IMR-90 (cell line): ENCODE measurements around the gene TCF7L2. TPM values are rescaled to one million over a fixed set of nuclear protein-coding genes. Genes with fewer than 3 reads are reported as not detected.

Source experiments
- ATAC-seq: fragments of 200-7000 bp; cut with Tn5 transposase; 2 replicates; pipeline ENCODE4 v1.9.1; 2020; ENCODE audit warnings: low read depth, mild to moderate bottlenecking, moderate library complexity
- BruUV-seq: library from RNA; stranded (reverse); fragments of 400-500 nt; replicated peaks from 2 replicates; lab custom pipeline; 2021; lab: Mats Ljungman, UMichigan
- CTCF ChIA-PET: fragments of 300-600 bp; formaldehyde crosslinking; extraction: SDS; loops from one replicate; lab custom pipeline; 2021; ENCODE audit warnings: antibody characterized with exemption; lab: Yijun Ruan, JAX
- POLR2A ChIA-PET: fragments of 300-600 bp; sonication (Branson Sonifier 250); formaldehyde crosslinking; loops from one replicate; lab custom pipeline; 2022; ENCODE audit warnings: antibody characterized with exemption; ENCODE audit not compliant: unreplicated experiment; lab: Charles Lee
- DNase-seq: peaks from one replicate; pipeline ENCODE4 v3.0.0; 2013
- H2AFZ ChIP-seq: replicated peaks from 2 replicates; pipeline ENCODE3; 2013; ENCODE audit warnings: low read length, mild to moderate bottlenecking; ENCODE audit not compliant: poor library complexity
- H2AK5ac ChIP-seq: 2 replicates; pipeline ENCODE4 v1.6.1; 2013; ENCODE audit warnings: low read depth, low read length, inconsistent platforms
- H2AK9ac ChIP-seq: replicated peaks from 2 replicates; pipeline ENCODE3; 2013; ENCODE audit warnings: mild to moderate bottlenecking, low read depth, low read length, moderate library complexity; ENCODE audit not compliant: poor library complexity
- H2BK120ac ChIP-seq: 2 replicates; pipeline ENCODE4 v1.6.1; 2013; ENCODE audit warnings: low read depth, low read length, inconsistent platforms
- H2BK15ac ChIP-seq: 3 replicates; pipeline ENCODE4 v1.6.1; 2013; ENCODE audit warnings: low read depth, low read length, inconsistent platforms
- H2BK20ac ChIP-seq: 2 replicates; pipeline ENCODE4 v1.6.1; 2013; ENCODE audit warnings: low read depth, mild to moderate bottlenecking, inconsistent platforms, low read length, moderate library complexity
- H2BK5ac ChIP-seq: 2 replicates; pipeline ENCODE4 v1.6.1; 2013; ENCODE audit warnings: mild to moderate bottlenecking, low read depth, low read length, inconsistent platforms; ENCODE audit not compliant: poor library complexity, severe bottlenecking
- H3K14ac ChIP-seq: replicated peaks from 2 replicates; pipeline ENCODE4 v1.6.1; 2013; ENCODE audit warnings: low read depth, low read length, inconsistent platforms
- H3K18ac ChIP-seq: 2 replicates; pipeline ENCODE4 v1.6.1; 2013; ENCODE audit warnings: low read depth, low read length, control low read depth
- H3K23ac ChIP-seq: 2 replicates; pipeline ENCODE4 v1.6.1; 2013; ENCODE audit warnings: low read depth, low read length, inconsistent platforms
- H3K27ac ChIP-seq: 2 replicates; pipeline ENCODE4 v1.5.1; 2013; ENCODE audit warnings: mild to moderate bottlenecking, control low read depth, low read length; ENCODE audit not compliant: insufficient read depth
- H3K27me3 ChIP-seq: 2 replicates; pipeline ENCODE4 v1.6.1; 2013; ENCODE audit warnings: low read length; ENCODE audit not compliant: control insufficient read depth, insufficient read depth
- H3K36me3 ChIP-seq: 2 replicates; pipeline ENCODE4 v1.6.1; 2013; ENCODE audit warnings: low read length, mixed read lengths; ENCODE audit not compliant: control insufficient read depth, insufficient read depth
- H3K4ac ChIP-seq: 2 replicates; pipeline ENCODE4 v1.6.1; 2013; ENCODE audit warnings: low read depth, low read length, inconsistent platforms
- H3K4me1 ChIP-seq: 2 replicates; pipeline ENCODE4 v1.6.1; 2013; ENCODE audit warnings: low read length, mixed read lengths; ENCODE audit not compliant: control insufficient read depth, insufficient read depth
- H3K4me2 ChIP-seq: 2 replicates; pipeline ENCODE4 v1.6.1; 2013; ENCODE audit warnings: low read depth, mild to moderate bottlenecking, control low read depth, low read length, moderate library complexity
- H3K4me3 ChIP-seq: 2 replicates; pipeline ENCODE4 v1.5.1; 2013; ENCODE audit warnings: low read depth, mild to moderate bottlenecking, control low read depth, low read length, moderate library complexity; ENCODE audit not compliant: insufficient read depth
- H3K56ac ChIP-seq: 2 replicates; pipeline ENCODE4 v1.6.1; 2013; ENCODE audit warnings: low read length, inconsistent platforms; ENCODE audit not compliant: insufficient read depth; ENCODE audit errors: extremely low read depth
- H3K79me1 ChIP-seq, 2 experiments: 2 replicates each; pipeline ENCODE4 v1.6.1; 2013; ENCODE audit warnings: low read length in 2 of 2, inconsistent platforms in 1 of 2, low read depth in 1 of 2
- H3K9ac ChIP-seq: 2 replicates; pipeline ENCODE4 v1.6.1; 2013; ENCODE audit warnings: low read depth, low read length, control low read depth
- H3K9me1 ChIP-seq: 2 replicates; pipeline ENCODE4 v1.6.1; 2013; ENCODE audit warnings: low read length, inconsistent platforms; ENCODE audit not compliant: insufficient read depth
- H3K9me3 ChIP-seq: 2 replicates; pipeline ENCODE4 v1.6.1; 2013; ENCODE audit warnings: low read length; ENCODE audit not compliant: control insufficient read depth, insufficient read depth
- H4K20me1 ChIP-seq: 2 replicates; pipeline ENCODE4 v1.6.1; 2013; ENCODE audit warnings: low read length, inconsistent platforms; ENCODE audit not compliant: insufficient read depth
- H4K5ac ChIP-seq: 2 replicates; pipeline ENCODE4 v1.6.1; 2013; ENCODE audit warnings: mild to moderate bottlenecking, low read depth, low read length, control low read depth
- H4K8ac ChIP-seq, 2 experiments: 2 replicates each; pipeline ENCODE4 v1.6.1; 2013; ENCODE audit warnings: low read depth in 2 of 2, low read length in 2 of 2, control low read depth in 1 of 2, inconsistent platforms in 1 of 2
- H4K91ac ChIP-seq: 2 replicates; pipeline ENCODE4 v1.6.1; 2013; ENCODE audit warnings: low read depth, low read length, inconsistent platforms; ENCODE audit not compliant: insufficient read depth
- BHLHE40 ChIP-seq: fragments of 150-350 bp; IDR thresholded peaks from 2 replicates; pipeline ENCODE4 v1.6.1; 2016; ENCODE audit warnings: mild to moderate bottlenecking, low read depth, low read length
- CEBPB ChIP-seq: IDR thresholded peaks from 2 replicates; pipeline ENCODE4 v1.6.1; 2012; ENCODE audit warnings: low read depth, low read length, improper control_type of control experiment
- CHD1 ChIP-seq: IDR thresholded peaks from 2 replicates; pipeline ENCODE4 v1.6.1; 2012; ENCODE audit warnings: low read depth, low read length, improper control_type of control experiment
- FOS ChIP-seq: fragments of 150-350 bp; IDR thresholded peaks from 2 replicates; pipeline ENCODE4 v1.6.1; 2016; ENCODE audit warnings: low read depth, low read length
- MAFK ChIP-seq: IDR thresholded peaks from 2 replicates; pipeline ENCODE4 v1.6.1; 2012; ENCODE audit warnings: low read depth, low read length, improper control_type of control experiment
- MAZ ChIP-seq: IDR thresholded peaks from 2 replicates; pipeline ENCODE4 v1.6.1; 2012; ENCODE audit warnings: low read depth, mild to moderate bottlenecking, low read length, improper control_type of control experiment, moderate library complexity, borderline replicate concordance
- MXI1 ChIP-seq: IDR thresholded peaks from 2 replicates; pipeline ENCODE4 v1.6.1; 2012; ENCODE audit warnings: low read depth, mild to moderate bottlenecking, low read length, moderate library complexity, borderline replicate concordance
- NFE2L2 ChIP-seq: fragments of 150-350 bp; IDR thresholded peaks from 2 replicates; pipeline ENCODE4 v1.6.1; 2016; ENCODE audit warnings: low read depth, mild to moderate bottlenecking, low read length
- POLR2A ChIP-seq: IDR thresholded peaks from 2 replicates; pipeline ENCODE4 v1.6.1; 2012; ENCODE audit warnings: mild to moderate bottlenecking, low read depth, low read length
- RAD21 ChIP-seq: IDR thresholded peaks from 2 replicates; pipeline ENCODE4 v1.6.1; 2012; ENCODE audit warnings: low read length, improper control_type of control experiment
- RCOR1 ChIP-seq: IDR thresholded peaks from 2 replicates; pipeline ENCODE4 v1.6.1; 2012; ENCODE audit warnings: mild to moderate bottlenecking, low read length, improper control_type of control experiment; ENCODE audit not compliant: insufficient replicate concordance
- RFX5 ChIP-seq: IDR thresholded peaks from 2 replicates; pipeline ENCODE4 v1.8.0; 2012; ENCODE audit warnings: low read depth, mild to moderate bottlenecking, low read length, moderate library complexity
- SMC3 ChIP-seq: fragments of 150-350 bp; IDR thresholded peaks from 2 replicates; pipeline ENCODE4 v1.6.1; 2016; ENCODE audit warnings: low read depth, mild to moderate bottlenecking, antibody characterized with exemption, low read length, moderate library complexity
- USF2 ChIP-seq: fragments of 150-350 bp; IDR thresholded peaks from 2 replicates; pipeline ENCODE4 v1.6.1; 2017; ENCODE audit warnings: mild to moderate bottlenecking, antibody characterized with exemption, low read length, low read depth
- WGBS, 2 experiments: methylation state at CpG; one replicate each; pipeline versions ENCODE4 v1.1.5 to v1.1.7; 2013; ENCODE audit warnings: missing lambda C conversion rate in 2 of 2; ENCODE audit not compliant: insufficient read length in 1 of 2; ENCODE audit errors: extremely low coverage in 2 of 2; 5-methylcytosine and 5-hydroxymethylcytosine counted together
- dilution Hi-C: fragments of 300-500 bp; cut with HindIII; formaldehyde crosslinking; loops from one replicate; pipeline ENCODE4 v1.14.3; 2018; ENCODE audit warnings: low sequenced_read_pairs; ENCODE audit not compliant: unreplicated experiment
- in situ Hi-C: fragments of 300-500 bp; cut with MboI; formaldehyde crosslinking; loops from 3 replicates; pipeline ENCODE4 v1.14.3; 2019; ENCODE audit warnings: low sequenced_read_pairs, inconsistent platforms, mixed read lengths
- intact Hi-C: fragments of 100-400 bp; cut with micrococcal nuclease; formaldehyde crosslinking; loops from 2 replicates; pipeline ENCODE4 v1.10.0; 2022
- polyA plus RNA-seq, 3 experiments: library from polyadenylated mRNA; depleted of rRNA; stranded (reverse); fragments of >200 nt; gene quantifications; 2 replicates each; pipeline ENCODE4 v1.2.3, GENCODE V29; 2012; ENCODE audit warnings: low replicate concordance in 1 of 3
- total RNA-seq: library from RNA; depleted of rRNA; stranded (reverse); fragments of >200 nt; gene quantifications from 2 replicates; pipeline ENCODE4 v1.2.3, GENCODE V29; 2012
- TF ChIP-seq, protein P1 (sequence below): conservative IDR thresholded peaks from 2 replicates; pipeline ENCODE4 v1.5.1; 2012; ENCODE audit warnings: mild to moderate bottlenecking, low read depth, low read length, improper control_type of control experiment
- TF ChIP-seq, protein P2 (sequence below): fragments of 150-350 bp; IDR thresholded peaks from 2 replicates; pipeline ENCODE4 v1.6.1; 2016; ENCODE audit warnings: low read depth, mild to moderate bottlenecking, low read length, moderate library complexity, borderline replicate concordance

Gene TCF7L2
- total and polyA plus RNA-seq, 2 of the 4 experiments (the other 2 are of a cell fraction) = 1.3 to 12.2 TPM

DNA sequence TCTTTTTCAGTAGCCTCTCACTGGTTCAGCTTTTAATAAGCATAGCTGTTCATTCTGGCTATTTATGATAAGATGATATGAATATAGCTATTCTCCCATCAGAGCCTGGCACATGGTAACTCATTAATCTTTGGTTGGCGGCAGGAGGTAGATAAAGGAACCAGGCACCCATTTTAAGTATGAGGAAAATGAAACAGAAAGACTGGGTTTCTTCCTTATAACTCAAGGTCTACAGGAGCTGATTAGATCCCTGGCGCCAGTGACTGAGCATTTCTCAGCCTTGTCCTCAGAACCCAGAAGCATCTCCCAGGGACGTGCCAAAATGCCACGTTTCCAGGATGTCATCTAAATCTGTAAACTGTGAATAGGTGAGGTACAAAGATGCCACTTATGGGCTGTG, 141.9 kb downstream of the TCF7L2 start:
- no TSS peak for BruUV-seq
- no peak overlapping the region for H2AK9ac ChIP-seq
- no peak overlapping the region for H3K56ac ChIP-seq
- intact Hi-C loops (no loop called here), dilution Hi-C loops (no loop called here), in situ Hi-C loops (no loop called here)
- no peak overlapping the region for H4K5ac ChIP-seq
- H4K20me1 ChIP-seq = no peaks in the 10 kb centered on the region; the same call in 1 of the 2 replicates
- no peak overlapping the region for H3K18ac ChIP-seq
- CTCF ChIA-PET = interaction anchor here (0.7 kb wide), 1 partner anchor 384 kb away, joined by 3 read pairs; no protein-coding TSS in a partner anchor
- H3K4me1 ChIP-seq = peaks cover 16% of the 10 kb centered on the region
- H3K9ac ChIP-seq = no peak overlapping the region
- WGBS, 2 experiments = no CpG with 5 or more reads among the region's 4 CpGs
- no peak overlapping the region for H3K4me2 ChIP-seq
- peak overlapping the region; percentile 20; the same call in 1 of the 2 replicates for H2AK5ac ChIP-seq
- no peak overlapping the region for H3K4ac ChIP-seq
- peak overlapping the region in 1 of 2 experiments; percentile 16; a peak in 1 of 4 replicates for H4K8ac ChIP-seq
- H2BK5ac ChIP-seq = no peak overlapping the region
- ATAC-seq (no peak), DNase-seq (no peak)
- no peaks in the 10 kb centered on the region for H3K9me3 ChIP-seq
- H3K27me3 ChIP-seq = no peaks in the 10 kb centered on the region
- H4K91ac ChIP-seq = no peak overlapping the region
- TF ChIP-seq MAFK (no peak), CEBPB (no peak), MAZ (no peak), FOS (no peak), USF2 (no peak), POLR2A (no peak), RCOR1 (no peak), MXI1 (no peak), SMC3 (no peak), NFE2L2 (no peak), BHLHE40 (no peak), RFX5 (no peak), RAD21 (no peak), CHD1 (no peak)
- TF ChIP-seq, protein P1, sequence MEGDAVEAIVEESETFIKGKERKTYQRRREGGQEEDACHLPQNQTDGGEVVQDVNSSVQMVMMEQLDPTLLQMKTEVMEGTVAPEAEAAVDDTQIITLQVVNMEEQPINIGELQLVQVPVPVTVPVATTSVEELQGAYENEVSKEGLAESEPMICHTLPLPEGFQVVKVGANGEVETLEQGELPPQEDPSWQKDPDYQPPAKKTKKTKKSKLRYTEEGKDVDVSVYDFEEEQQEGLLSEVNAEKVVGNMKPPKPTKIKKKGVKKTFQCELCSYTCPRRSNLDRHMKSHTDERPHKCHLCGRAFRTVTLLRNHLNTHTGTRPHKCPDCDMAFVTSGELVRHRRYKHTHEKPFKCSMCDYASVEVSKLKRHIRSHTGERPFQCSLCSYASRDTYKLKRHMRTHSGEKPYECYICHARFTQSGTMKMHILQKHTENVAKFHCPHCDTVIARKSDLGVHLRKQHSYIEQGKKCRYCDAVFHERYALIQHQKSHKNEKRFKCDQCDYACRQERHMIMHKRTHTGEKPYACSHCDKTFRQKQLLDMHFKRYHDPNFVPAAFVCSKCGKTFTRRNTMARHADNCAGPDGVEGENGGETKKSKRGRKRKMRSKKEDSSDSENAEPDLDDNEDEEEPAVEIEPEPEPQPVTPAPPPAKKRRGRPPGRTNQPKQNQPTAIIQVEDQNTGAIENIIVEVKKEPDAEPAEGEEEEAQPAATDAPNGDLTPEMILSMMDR = no peak
- TF ChIP-seq, protein P2, sequence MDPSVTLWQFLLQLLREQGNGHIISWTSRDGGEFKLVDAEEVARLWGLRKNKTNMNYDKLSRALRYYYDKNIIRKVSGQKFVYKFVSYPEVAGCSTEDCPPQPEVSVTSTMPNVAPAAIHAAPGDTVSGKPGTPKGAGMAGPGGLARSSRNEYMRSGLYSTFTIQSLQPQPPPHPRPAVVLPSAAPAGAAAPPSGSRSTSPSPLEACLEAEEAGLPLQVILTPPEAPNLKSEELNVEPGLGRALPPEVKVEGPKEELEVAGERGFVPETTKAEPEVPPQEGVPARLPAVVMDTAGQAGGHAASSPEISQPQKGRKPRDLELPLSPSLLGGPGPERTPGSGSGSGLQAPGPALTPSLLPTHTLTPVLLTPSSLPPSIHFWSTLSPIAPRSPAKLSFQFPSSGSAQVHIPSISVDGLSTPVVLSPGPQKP = no peak
- H3K27ac ChIP-seq = no peak overlapping the region
- peaks cover 35 to 56% of the 10 kb centered on the region in 2 experiments for H3K79me1 ChIP-seq
- H3K23ac ChIP-seq = no peak overlapping the region
- H3K9me1 ChIP-seq = peaks cover 13% of the 10 kb centered on the region
- peaks cover 8% of the 10 kb centered on the region for H3K36me3 ChIP-seq
- POLR2A ChIA-PET = no interaction called here
- H2BK15ac ChIP-seq = no peak overlapping the region
- no peak overlapping the region for H2BK120ac ChIP-seq
- no peak overlapping the region for H3K4me3 ChIP-seq
- no peak overlapping the region for H2AFZ ChIP-seq
- H2BK20ac ChIP-seq = no peak overlapping the region
- no peak overlapping the region for H3K14ac ChIP-seq
